Measurements from ENCODE around the gene NSMCE4A. TPM values are rescaled to one million over a fixed set of nuclear protein-coding genes. Genes with fewer than 3 reads are reported as not detected.

The NSMCE4A gene
- polyA plus RNA-seq, 1 donor (not counting 4 experiments of a cell fraction or from before 2014, with no cell fraction given), result 52.0 TPM

DNA sequence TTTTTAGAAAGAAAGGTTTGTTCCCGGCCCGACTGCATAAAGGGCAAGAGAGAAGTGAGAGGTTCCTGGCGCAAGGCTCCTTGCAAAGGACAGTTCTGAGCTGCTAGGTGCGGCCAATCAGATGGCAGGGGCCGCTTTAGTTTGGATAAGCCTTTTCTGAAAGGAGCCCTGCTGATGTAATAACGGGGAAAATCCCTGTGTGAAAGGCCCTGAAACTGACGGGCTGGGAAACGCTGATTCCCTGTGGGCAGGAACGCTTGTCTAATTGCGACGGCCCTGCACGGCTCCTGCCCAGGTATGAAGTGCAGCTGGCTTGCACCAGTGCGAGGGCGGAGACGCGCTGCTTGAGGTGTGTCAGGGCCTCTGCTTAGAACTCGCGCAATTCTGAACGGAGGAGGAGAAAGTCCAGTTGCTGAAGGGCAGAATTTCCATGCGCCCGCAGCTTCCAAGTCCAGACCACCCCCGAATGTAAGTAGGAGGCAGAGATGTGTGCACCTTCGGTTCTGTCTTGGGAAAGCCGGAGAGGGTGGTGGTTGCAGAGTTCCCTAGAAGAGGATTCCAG is 44.5 kb upstream of the NSMCE4A start:
- Histone ChIP-seq H3K36me3 (ENCODE audit: control insufficient read depth in 2 of 2, extremely low read depth in 1 of 2, insufficient read depth in 2 of 2, low read length in 2 of 2) (no peaks in the 10 kb centered on the region), H3K4me1 (ENCODE audit: control insufficient read depth, extremely low read depth, insufficient read depth, low read length) (peaks cover 21% of the 10 kb centered on the region), H3K79me2 (ENCODE audit: control insufficient read depth, insufficient read depth, low read length) (no peaks in the 10 kb centered on the region), H3K9ac (ENCODE audit: control insufficient read depth, extremely low read depth, insufficient read depth, low read length) (peak overlapping the region; percentile 68), H4K20me1 (ENCODE audit: control insufficient read depth, extremely low read depth, insufficient read depth, low read length) (peaks cover 2% of the 10 kb centered on the region), H3K27ac (ENCODE audit: control insufficient read depth, insufficient read depth, low read length) (peak overlapping the region; percentile 43), H3K4me2 (ENCODE audit: control insufficient read depth, extremely low read depth, insufficient read depth, low read depth, low read length) (peak overlapping the region; percentile 96), H3K9me1 (ENCODE audit: control insufficient read depth, extremely low read depth, insufficient read depth, low read length) (no peaks in the 10 kb centered on the region), H2AFZ (ENCODE audit: control insufficient read depth, low read length) (peak overlapping the region; percentile 91), H3K27me3 (ENCODE audit: control insufficient read depth, extremely low read depth, insufficient read depth, low read length) (peaks cover 6% of the 10 kb centered on the region), H3K9me3 (ENCODE audit: control insufficient read depth, low read depth, low read length) (no peaks in the 10 kb centered on the region), H3K4me3 (ENCODE audit: control insufficient read depth in 2 of 3, extremely low read depth in 1 of 3, insufficient read depth in 2 of 3, low read depth in 1 of 3, low read length in 3 of 3) (peak overlapping the region; percentile 26 to 79 (median 69))
- no peak for TF ChIP-seq EZH2 (IDR thresholded peaks at IDR 0.05; ENCODE audit: low read length)
- TF ChIP-seq, protein P1, sequence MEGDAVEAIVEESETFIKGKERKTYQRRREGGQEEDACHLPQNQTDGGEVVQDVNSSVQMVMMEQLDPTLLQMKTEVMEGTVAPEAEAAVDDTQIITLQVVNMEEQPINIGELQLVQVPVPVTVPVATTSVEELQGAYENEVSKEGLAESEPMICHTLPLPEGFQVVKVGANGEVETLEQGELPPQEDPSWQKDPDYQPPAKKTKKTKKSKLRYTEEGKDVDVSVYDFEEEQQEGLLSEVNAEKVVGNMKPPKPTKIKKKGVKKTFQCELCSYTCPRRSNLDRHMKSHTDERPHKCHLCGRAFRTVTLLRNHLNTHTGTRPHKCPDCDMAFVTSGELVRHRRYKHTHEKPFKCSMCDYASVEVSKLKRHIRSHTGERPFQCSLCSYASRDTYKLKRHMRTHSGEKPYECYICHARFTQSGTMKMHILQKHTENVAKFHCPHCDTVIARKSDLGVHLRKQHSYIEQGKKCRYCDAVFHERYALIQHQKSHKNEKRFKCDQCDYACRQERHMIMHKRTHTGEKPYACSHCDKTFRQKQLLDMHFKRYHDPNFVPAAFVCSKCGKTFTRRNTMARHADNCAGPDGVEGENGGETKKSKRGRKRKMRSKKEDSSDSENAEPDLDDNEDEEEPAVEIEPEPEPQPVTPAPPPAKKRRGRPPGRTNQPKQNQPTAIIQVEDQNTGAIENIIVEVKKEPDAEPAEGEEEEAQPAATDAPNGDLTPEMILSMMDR (optimal IDR thresholded peaks at IDR 0.05 in 1 of 3, IDR thresholded peaks at IDR 0.05 in 1 of 3, conservative IDR thresholded peaks at IDR 0.05 in 1 of 3; ENCODE audit: extremely low read depth in 1 of 3, insufficient read depth in 2 of 3, low read length in 3 of 3), result no peak
- FAIRE-seq (peak; percentile 67), DNase-seq (ENCODE audit: low read depth, low spot score) (peak; percentile 17)
- dilution Hi-C loops (cut with MboI; ENCODE audit: extremely low pct_ligation_motif_present, low sequenced_read_pairs), result no loop called here

GRCh38 chr10:122018951-122019413 is 44.0 kb upstream of the NSMCE4A start:
- H3K27ac ChIP-seq (ENCODE audit: control insufficient read depth, insufficient read depth, low read length), result peak overlapping the region; percentile 43
- peak overlapping the region; percentile 68 for H3K9ac ChIP-seq (ENCODE audit: control insufficient read depth, extremely low read depth, insufficient read depth, low read length)
- no peaks in the 10 kb centered on the region for H3K36me3 ChIP-seq (ENCODE audit: control insufficient read depth in 2 of 2, extremely low read depth in 1 of 2, insufficient read depth in 2 of 2, low read length in 2 of 2)
- H2AFZ ChIP-seq (ENCODE audit: control insufficient read depth, low read length), result peak overlapping the region; percentile 91
- H4K20me1 ChIP-seq (ENCODE audit: control insufficient read depth, extremely low read depth, insufficient read depth, low read length), result peaks cover 2% of the 10 kb centered on the region
- peaks cover 21% of the 10 kb centered on the region for H3K4me1 ChIP-seq (ENCODE audit: control insufficient read depth, extremely low read depth, insufficient read depth, low read length)
- TF ChIP-seq, protein P1 (optimal IDR thresholded peaks at IDR 0.05 in 1 of 3, IDR thresholded peaks at IDR 0.05 in 1 of 3, conservative IDR thresholded peaks at IDR 0.05 in 1 of 3; ENCODE audit: extremely low read depth in 1 of 3, insufficient read depth in 2 of 3, low read length in 3 of 3), result no peak
- no peak for TF ChIP-seq EZH2 (IDR thresholded peaks at IDR 0.05; ENCODE audit: low read length)
- no peaks in the 10 kb centered on the region for H3K79me2 ChIP-seq (ENCODE audit: control insufficient read depth, insufficient read depth, low read length)
- dilution Hi-C loops (cut with MboI; ENCODE audit: extremely low pct_ligation_motif_present, low sequenced_read_pairs), result no loop called here
- H3K4me3 ChIP-seq (ENCODE audit: control insufficient read depth in 2 of 3, extremely low read depth in 1 of 3, insufficient read depth in 2 of 3, low read depth in 1 of 3, low read length in 3 of 3), result peak overlapping the region; percentile 11 to 79 (median 69)
- DNase-seq (ENCODE audit: low read depth, low spot score) (peak; percentile 19), FAIRE-seq (no peak)
- no peaks in the 10 kb centered on the region for H3K9me1 ChIP-seq (ENCODE audit: control insufficient read depth, extremely low read depth, insufficient read depth, low read length)
- peaks cover 6% of the 10 kb centered on the region for H3K27me3 ChIP-seq (ENCODE audit: control insufficient read depth, extremely low read depth, insufficient read depth, low read length)
- H3K4me2 ChIP-seq (ENCODE audit: control insufficient read depth, extremely low read depth, insufficient read depth, low read depth, low read length), result peak overlapping the region; percentile 96
- no peaks in the 10 kb centered on the region for H3K9me3 ChIP-seq (ENCODE audit: control insufficient read depth, low read depth, low read length)
